ENCODE data around the gene ADCY5.

Gene ADCY5

GRCh38 chr3:123347205-123347604 lies 101.7 kb downstream of the ADCY5 start:
- FAIRE-seq: no peak
- no peak for DNase-seq (ENCODE audit: insufficient read length, low spot score)

- DNase-seq (ENCODE audit: insufficient read length, low spot score) (no peak), FAIRE-seq (no peak)
Observed at GRCh38 chr3:123346021-123346420, 102.9 kb downstream of the ADCY5 start.

GRCh38 chr3:123344907-123345594 lies 103.8 kb downstream of the ADCY5 start:
- no peak for FAIRE-seq
- no peak for DNase-seq (ENCODE audit: insufficient read length, low spot score)

- DNase-seq (ENCODE audit: insufficient read length, low spot score) (peak; percentile 65), FAIRE-seq (no peak)
Observed at GRCh38 chr3:123344175-123344906, 104.5 kb downstream of the ADCY5 start.

- DNase-seq (ENCODE audit: insufficient read length, low spot score) (no peak), FAIRE-seq (no peak)
Observed at GRCh38 chr3:123343296-123344174, 105.4 kb downstream of the ADCY5 start.

GRCh38 chr3:123342631-123343080 lies 106.2 kb downstream of the ADCY5 start:
- no peak for FAIRE-seq
- no peak for DNase-seq (ENCODE audit: insufficient read length, low spot score)

DNA sequence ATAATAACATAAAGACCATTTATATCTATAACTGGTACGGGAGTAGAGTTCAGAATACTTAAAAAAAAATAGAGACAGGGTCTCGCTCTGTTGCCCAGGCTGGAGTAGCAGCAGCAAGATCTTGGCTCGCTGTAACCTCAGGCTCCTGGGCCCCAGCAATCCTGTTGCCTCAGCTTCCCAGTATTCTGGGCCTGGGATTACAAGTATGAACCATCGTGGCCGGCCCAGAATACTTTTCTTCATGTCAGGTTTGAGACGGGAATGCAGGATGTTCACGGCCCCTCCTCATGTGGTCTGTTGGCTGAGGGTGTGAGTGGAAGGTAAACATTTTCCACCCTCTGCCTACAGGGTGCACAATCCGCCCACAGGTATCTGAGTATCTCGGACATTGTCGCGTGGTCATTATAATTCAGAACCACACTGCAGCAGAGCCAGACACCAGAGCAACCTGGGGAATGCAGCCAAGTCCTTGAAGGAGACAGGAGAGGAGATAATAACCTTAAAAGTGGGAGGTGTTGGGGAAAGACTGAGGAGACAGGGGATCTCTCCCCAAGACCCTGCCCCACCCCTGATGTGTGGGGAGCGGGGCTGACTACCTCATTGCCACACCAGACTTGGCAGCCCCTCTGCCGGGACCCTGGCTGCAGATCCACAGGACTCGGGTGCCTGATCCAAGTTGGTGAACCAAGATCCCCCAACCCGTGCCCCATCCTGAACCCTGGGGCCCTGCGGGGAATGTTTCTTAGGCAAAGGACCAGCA lies 106.8 kb downstream of the ADCY5 start:
- DNase-seq (ENCODE audit: insufficient read length, low spot score) (no peak), FAIRE-seq (no peak)

- FAIRE-seq: no peak
Observed at GRCh38 chr3:123340336-123340735, 108.6 kb downstream of the ADCY5 start.

GRCh38 chr3:123339302-123339701 lies 109.6 kb downstream of the ADCY5 start:
- no peak for DNase-seq (ENCODE audit: insufficient read length, low spot score)
- FAIRE-seq: no peak

More at GRCh38 chr3:123340336-123340735, 108.6 kb downstream of the ADCY5 start:
- no peak for DNase-seq (ENCODE audit: insufficient read length, low spot score)

GRCh38 chr3:123338620-123339061 lies 110.2 kb downstream of the ADCY5 start:
- DNase-seq (ENCODE audit: insufficient read length, low spot score) (no peak), FAIRE-seq (no peak)

DNA sequence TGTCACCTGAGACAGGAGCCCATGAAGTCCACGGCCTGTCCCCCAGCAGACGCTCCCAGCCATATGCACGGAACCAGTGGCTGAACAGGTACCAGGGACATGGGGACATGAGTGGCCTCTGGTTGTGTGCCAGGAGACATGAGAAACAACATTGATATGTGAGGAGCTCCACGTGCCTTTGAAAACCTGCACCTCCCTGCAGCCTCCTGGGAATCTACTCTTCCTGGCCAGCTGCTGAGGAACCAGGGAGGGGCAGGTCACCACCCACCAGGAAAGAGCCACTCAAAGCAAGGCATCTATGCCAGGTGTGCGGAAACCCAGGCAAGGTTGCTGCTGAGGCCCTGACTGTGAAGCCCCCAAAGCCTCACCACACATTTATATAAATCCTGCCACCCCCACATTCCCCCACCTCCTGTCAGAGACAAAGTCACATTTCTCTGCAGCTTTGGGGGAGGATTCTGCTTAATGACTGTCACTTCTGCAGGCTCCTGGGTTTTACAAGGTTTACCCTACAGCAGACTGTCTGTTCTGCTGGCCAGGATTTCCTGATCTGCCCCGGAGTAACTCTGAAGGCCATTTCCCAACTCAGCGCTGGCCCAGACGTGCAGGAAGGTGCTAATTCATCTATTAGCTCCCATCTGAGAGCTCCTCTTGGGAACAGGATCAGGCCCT lies 110.8 kb downstream of the ADCY5 start:
- DNase-seq (ENCODE audit: insufficient read length, low spot score) (no peak), FAIRE-seq (no peak)

- no peak for FAIRE-seq
- DNase-seq (ENCODE audit: insufficient read length, low spot score): no peak
Observed at GRCh38 chr3:123337226-123337625, 111.7 kb downstream of the ADCY5 start.

DNA sequence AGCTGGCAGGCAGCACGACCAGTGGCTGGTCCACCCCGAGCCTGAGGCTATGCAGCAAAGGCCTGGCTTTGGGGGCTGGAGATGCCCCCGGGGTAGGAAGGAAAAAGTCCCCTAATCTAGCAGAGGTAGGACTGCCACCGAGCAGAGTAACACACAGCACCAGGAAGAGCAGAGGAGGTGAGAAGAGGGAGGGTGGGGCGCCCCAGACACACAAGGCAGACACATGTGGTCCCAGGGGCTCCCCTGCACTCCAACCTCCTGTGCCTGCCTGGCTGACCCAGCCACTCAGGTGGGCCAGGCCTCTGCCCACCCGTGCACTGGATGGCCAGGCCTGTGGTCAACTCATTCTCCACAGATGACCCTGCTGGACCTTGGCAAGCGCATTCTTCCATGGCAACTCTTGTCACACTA lies 112.4 kb downstream of the ADCY5 start:
- DNase-seq (ENCODE audit: insufficient read length, low spot score): no peak
- no peak for FAIRE-seq

DNA sequence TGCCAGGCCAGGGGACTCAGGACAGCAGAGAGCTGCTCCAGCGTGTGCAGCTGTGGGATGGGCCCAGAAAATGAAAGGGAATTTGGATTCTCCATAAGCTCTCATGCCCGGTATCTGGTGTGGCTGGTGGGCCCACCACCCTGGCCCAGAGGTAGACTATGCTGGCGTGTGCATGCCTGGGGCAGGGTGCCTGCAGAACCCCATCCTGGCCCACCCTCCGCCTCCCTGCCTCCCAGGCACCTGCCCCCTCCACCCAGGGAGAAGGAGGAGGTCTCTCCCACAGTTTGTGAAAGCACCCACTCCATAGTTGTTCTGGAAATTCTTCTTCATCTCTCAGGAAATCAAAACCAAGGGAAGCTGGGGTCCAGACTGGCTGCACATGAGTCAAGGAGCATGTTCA lies 112.9 kb downstream of the ADCY5 start:
- FAIRE-seq: no peak
- DNase-seq (ENCODE audit: insufficient read length, low spot score): no peak

DNA sequence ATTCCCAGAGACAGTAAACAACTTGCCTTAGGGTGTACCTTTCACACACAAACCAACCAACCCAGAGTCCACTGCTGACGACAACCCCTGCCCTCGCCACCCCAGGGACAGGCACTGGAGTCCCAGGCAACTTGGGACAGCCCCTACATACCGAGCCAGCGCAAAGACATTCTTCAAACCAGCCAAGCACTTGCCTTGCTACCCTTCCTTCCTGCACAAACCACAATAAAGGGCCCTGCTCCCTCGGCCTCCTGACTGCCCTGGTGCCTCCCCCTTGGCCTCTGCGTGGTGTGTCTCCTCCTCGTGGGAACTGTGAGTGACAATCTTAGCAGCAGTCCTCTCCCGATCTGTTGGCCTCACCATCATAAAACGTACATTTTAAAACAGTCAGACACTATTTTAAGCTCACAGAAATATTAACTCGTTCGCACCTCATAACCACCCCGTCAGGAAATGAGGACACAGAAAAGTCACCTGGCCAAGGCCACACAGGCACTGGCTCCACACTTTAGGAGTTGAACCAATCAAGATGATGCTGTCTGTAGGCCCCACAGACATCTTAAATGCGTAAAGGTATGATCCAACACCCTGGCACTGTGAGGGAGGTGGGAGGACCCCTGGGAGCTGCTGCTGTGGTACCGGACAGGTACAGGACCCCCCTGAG lies 113.8 kb downstream of the ADCY5 start:
- FAIRE-seq (no peak), DNase-seq (ENCODE audit: insufficient read length, low spot score) (no peak)

DNA sequence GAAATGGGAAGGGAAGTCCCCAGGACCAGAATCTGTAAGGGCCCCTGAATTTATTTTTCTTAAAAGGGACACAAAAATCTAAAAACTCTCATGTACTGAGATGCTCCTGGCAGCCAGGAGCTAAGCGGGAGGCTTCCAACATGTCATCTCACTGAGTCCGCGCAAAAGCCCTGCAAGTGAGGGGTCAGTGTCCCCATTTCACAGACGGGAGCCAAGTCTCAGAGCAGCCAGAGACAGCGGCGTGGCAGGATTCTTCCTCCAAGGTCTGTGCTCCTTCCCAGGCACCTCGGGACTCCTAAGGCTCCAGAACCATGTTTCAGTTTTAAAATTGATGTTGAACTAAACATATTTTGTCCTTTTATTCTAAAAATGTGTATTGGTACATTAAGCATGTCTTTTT lies 114.8 kb downstream of the ADCY5 start:
- FAIRE-seq: no peak
- DNase-seq (ENCODE audit: insufficient read length, low spot score): no peak

DNA sequence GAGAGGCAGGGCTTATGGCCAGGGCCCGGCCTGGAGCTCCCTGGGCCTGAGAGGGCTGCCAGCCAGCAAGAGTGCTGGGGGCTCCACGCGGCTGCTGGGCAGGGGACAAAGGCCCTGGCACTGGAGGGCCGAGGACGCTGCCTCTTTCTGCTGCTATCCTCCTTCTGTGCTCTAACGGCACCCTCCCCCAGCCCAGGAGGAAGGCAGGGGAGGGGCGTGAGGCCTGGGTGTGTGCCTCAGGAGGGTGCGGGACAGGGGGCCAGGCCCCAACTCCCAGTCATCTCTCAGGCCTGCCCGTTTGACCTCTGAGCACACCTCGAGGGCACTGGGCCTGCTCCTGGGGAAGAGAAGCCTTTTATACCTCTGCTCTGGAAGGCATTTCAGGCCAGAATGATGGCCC lies 115.5 kb downstream of the ADCY5 start:
- FAIRE-seq (no peak), DNase-seq (ENCODE audit: insufficient read length, low spot score) (no peak)

GRCh38 chr3:123332124-123332641 lies 116.7 kb downstream of the ADCY5 start:
- DNase-seq (ENCODE audit: insufficient read length, low spot score) (no peak), FAIRE-seq (no peak)

GRCh38 chr3:123331651-123332050 lies 117.2 kb downstream of the ADCY5 start:
- DNase-seq (ENCODE audit: insufficient read length, low spot score) (no peak), FAIRE-seq (no peak)

Measured in HTR-8/SVneo (cell line).